Activated effector memory CD4-positive, alpha-beta T cell treated with anti-CD3 and anti-CD28 coated beads, Interleukin-2, amount 50 U/mL, for 16 hours (primary cell): ENCODE data around the gene SYNC.

ENCODE experiments used
- DNase-seq: peaks from one replicate; pipeline ENCODE4 v3.0.0-alpha.2; 2020

SYNC gene

DNA sequence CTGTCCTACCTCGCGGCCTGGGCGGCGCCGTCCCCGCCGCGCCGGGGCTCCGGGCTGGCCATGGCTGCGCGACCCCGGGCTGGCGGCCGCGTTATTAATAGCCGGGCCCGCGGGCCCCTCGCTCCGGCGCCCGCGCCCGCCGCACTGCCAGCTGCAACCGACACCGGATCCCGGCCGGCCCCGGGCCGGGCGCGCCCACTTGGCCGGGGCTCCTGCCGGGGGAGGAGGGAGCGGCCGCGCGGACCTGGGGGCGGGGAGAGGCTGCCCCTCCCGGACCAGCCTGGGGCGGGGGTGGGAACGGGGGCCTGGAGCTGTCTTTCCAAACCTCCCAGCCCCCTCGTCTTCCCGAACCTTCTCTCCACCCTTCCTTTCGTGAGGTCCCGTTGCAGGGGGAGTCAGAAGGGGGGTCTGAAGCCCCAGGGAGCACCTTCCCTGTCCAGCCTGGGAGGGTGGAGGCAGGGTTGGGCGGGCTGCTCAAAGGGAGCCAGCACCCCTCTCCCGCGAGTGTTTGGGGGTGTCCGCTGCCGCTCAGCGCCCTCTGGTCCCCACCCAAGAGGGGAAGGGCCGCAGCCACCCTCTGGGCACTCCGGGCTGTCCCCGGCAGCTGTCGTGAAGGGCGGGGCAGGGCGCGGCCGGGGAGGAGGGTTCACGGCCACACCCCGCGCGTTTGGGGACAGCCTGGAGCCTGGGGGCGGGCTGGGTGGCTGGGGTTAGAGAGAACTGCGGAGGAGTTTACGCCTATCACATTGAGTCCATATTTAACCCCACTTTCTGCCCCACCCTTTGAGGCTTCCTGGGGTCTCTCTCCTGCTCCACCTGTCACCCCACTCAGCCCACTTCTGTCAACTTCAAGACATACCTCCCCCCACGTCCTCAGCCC lies at the start of gene SYNC:
SYNC (minus strand) TSS at position 172 of the 880 bp plus-strand sequence; CDS start at position 62, 110 bp downstream.
- no peak for DNase-seq

DNA sequence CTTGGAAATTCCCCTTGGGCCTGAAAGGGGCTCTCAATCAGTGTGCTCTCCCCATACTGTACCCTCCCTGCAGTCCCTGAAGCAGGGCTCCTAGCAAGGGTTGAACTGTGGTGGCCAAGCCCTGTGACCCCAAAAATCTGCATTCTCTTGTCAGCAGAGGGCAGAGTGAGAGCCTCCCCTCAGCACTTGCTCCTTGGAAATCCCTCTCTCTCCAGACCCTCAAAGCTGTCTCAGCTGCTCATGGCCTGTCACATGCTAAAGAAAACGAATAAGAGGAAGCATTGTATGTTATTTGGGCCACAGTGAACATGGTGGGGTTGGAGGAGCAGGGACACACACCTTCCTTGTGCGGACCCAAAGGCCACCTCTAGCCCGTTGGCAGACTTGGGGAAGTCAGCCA lies 47.2 kb upstream of the SYNC start:
- DNase-seq: no peak

DNA sequence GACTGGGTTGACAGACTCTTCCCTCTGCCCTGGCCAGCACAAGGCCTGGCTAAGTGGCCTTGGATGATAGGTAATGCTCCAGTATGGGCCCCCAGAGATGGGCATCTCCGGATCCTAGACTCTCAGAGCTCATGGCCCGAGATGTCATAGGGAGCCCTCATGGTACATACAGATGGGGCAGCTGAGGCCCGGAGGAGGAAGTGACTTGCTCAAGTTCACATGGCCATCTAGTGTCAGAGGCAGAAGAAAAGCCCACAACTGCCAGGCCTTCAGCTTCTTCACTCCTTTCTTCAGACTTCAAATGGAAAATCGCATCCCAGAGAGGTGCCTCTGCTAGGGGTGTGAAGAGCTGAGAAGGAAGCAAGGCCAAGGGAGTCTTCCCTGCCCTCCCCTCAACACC lies 46.8 kb upstream of the SYNC start:
- DNase-seq: no peak

DNA sequence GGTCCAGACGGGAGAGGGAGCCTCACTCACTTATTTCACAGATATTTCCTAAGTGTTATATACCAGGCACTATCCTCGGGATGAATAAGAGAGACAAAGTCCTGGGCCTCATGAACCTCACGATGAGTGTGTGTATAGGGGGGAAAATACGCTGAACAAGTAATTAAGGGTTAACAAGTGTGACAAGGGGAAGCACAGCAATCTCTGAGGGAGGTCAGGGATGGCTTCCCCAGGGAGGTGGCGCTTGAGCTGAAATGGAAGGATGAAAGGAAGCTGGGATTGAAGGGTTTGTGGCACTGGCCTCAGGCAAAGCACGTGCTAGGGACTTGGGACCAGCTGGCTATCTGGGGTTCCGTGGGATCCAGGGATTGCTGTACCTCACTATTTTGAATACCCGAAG lies 46.4 kb upstream of the SYNC start:
- DNase-seq: no peak

DNA sequence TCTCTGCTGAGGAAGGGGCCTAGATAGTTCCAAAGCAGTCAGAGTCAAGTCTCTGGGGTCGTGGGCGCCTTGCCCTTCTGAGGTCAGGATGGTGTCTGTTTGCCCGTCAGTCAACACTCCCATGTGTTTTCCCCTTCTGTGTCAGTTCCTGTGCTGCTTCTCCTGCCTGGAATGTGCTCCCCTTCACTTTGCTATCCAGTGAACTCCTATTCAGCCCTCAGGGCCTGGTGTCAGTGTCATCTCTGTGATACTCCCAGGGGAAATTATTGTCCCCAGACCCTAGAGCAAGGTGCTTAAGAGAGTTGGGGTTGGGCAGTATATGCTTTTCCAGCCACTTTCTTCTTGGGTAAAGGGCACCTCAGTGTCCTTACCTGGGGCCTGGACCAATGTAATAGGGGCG lies 45.8 kb upstream of the SYNC start:
- DNase-seq: no peak

DNA sequence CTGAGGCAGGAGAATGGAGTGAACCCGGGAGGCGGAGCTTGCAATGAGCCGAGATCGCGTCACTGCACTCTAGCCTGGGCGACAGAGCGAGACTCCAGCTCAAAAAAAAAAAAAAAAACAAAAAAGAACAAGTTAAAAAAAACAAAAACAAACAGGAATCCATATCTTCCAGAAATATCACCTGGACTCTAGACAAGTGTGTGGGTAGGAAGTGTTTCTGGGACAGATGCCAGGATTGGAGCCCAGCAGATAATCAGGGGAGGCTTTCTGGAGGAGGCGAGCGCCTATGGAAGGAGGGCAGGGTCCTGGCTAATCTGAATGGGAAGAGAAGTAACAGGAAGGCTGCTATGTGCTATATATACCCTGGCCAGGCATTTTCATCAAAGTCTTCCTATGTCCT lies 43.6 kb upstream of the SYNC start:
- DNase-seq: no peak

DNA sequence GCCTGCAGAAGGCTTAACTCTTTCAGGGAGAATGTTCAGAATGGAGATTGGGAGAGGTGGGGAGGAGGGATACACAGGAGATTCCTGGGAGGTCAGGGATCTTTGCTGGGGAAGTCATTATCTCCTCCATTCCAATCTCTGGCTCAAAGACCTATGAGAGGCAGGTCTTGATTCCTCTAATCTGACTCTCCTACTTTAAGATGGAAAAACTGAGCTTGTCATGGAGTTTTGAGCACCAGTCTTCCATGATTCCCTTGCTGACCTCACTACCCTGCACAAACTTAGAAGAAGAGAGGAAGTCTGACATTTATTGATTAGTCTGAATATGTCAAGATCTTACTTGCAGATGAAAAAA lies 41.5 kb upstream of the SYNC start:
- no peak for DNase-seq

DNA sequence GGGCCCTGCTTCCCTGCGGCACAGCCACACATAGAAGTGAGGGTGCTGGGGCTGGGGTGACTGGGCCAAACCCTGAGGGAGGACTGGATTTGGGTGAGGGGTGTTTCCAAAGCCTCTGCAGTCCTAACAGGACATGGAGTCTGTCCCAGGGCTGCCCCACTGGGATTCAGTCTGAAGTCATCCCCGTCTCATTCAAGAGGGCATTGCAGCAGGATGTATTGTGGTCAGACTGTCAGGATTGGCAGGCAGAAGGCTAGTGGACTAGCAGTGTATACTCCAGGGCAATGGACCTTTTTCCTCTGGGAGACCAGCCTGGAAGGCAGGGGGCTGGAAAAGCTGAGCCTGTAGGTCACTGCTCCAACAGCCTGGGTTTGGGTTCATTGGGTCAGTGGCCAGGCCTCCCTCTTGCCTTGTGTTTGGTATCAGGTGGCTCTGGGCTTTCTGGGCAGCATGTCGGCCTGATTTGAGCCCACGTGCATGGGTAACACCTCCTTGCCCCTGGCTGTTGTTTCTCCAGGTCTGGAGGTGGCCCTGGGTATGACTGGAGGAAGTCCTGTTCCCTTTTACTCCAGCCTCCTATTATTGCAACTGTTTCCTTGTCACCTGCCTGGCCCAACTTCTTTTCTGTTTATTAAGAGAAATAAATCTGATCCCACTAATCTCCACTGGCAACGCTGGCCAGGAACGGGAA lies 41.0 kb upstream of the SYNC start:
- no peak for DNase-seq

DNA sequence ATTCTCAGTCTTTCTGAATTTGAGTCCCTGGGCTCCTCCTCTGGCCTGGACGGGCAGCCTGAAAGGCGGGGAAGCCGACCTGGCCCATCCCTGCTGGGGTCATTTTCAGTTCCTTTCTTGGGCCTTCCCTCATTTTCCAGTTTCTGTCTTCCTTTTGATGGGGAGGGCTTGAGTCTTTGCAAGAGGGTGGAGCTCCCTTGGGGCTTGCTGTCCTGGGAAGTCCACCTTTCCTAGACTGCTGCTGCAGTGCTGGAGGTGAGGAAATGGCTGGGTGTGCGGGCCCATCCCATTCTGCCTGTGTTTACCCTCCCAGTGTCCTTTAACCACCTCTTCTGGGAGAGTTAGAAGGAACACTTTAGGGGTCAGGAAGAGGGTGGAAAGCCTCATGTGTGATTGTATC lies 40.4 kb upstream of the SYNC start:
- no peak for DNase-seq

DNA sequence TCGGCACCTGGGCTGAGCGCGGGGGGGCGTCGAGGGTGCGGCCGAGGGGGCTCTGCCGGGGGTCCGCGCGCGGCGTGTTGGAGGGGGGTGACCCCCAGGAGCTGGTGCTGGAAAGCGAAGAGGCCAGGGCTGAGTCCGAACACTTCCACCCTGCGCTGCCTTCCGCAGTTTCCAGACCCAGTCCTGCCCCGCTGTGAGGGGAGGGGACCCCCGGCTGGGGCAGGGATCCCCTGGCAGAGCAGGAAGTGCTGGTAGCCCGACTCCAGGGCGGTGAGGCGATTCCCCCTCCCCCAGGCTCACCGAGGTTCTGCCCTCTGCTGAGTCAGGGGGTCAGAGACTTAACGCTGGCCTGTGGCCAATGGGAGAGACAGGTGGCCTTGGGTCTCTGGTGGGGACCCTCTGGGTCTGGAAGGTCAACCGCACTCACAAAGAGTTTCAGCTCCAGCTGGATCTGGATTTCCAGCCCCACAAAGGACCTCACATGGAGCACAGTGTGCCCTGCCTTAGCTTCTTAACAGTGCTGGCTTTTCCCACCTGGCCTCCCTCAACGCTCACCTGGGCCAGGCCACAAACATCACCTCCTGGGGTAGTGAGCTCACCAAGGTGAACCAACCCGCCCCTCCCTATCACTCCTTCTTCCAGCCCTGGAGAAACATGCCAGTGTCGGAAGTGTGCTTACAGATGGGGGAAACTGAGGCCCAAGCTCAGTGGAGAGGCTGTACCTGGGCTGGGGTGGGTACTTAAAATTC lies 39.8 kb upstream of the SYNC start:
- no peak for DNase-seq

DNA sequence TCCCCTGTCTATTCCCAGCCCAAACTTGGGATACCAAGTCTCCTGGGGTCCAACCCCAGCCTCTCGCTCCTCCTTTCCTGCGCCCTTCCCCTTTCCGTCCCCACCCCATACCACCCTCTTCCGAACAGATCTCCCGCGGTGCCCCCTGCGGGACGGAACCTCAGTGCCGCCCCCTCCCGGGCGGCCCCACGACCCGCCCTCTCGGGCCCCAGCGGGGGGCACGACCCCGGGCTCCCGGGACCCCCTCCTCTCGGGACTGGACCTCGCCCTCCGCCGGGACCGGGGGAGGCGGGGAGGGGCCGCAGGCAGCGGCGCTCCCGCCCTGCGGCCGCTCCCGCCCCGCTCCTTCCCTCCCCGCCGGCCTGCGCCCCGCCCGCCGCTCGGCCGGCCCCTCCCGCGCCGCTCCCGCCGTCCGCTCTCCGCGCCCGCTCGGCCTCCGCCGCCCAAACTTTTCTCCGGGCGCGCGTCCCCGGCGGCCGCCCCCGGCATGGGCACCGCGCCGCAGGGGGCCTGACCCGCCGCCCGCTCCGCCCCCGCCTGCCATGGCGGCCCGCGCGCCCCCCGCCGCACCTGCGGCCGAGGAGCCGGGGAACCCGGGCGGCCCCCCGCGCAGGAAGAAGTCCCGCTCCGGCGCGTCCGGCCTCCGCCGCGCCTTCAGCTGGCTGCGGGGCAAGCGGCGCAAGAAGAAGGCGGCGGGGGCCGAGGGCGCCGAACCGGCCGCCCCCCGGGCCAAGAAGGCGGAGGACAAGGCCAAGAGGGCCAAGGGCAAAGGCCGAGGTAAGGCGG lies 39.0 kb upstream of the SYNC start:
- DNase-seq: no peak

DNA sequence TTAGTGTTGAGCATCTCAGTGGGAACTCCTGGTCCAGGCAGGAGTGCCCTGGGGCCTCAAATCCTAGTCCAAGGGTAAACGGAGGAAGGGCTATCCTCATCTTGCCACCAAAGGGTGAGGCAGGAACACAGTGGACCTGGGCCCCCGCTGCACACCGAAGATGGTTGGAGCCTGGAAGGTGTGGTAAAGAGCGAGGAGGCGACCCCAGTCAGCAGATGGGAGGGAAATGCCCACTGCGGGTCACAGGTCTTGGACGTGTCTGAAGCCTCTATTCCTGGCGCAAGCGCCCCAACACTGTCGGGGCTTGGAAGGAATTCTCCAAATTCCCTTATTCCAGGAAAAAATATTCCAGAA lies 38.5 kb upstream of the SYNC start:
- DNase-seq: no peak

DNA sequence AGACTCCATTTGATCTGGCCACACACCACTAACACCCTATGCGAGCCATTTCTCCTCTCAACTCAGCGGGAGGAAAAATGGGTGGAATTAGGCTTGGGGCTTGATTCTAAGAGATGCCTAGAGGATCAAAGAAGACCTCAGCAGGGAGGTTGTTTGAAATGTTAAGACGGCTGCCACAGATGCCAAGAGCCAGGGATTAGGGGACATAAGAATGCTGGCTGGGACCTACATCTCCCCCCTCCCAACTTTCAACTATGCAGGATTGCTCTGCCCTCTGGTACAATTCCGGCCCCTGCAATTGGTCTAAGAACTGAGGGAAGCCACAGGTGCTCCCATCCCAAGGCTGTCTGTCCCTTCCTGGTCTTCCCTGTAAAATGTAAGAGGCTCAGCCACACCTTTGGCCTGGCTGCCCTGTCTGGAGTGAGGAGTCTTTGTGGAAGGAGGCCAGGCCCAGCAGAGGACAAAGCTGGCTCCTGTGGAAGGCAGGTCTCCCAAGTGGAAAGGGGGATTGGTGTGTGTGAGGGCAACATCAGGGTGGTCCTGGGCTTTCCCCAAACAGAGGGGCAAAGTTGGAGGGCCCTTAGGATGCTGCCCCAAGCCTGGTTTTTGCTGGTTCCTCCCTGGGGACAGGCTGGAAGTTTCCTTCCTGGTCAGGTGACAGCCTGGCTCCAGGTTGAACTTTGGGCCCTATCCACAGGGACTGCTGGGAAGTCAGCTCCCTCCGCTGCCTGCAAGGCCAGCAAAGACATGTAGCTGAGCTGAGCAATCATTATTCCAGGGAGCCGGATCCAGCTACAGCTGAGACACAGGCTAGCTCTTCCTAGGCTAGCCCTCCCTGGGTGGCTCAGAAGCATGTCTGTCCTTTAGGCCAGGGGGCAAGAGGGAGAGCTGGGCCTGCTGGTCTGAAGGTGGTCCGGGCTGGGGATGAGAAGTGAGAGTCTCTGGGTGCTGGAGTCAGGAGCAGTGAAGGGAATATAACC lies 34.5 kb upstream of the SYNC start:
- no peak for DNase-seq

DNA sequence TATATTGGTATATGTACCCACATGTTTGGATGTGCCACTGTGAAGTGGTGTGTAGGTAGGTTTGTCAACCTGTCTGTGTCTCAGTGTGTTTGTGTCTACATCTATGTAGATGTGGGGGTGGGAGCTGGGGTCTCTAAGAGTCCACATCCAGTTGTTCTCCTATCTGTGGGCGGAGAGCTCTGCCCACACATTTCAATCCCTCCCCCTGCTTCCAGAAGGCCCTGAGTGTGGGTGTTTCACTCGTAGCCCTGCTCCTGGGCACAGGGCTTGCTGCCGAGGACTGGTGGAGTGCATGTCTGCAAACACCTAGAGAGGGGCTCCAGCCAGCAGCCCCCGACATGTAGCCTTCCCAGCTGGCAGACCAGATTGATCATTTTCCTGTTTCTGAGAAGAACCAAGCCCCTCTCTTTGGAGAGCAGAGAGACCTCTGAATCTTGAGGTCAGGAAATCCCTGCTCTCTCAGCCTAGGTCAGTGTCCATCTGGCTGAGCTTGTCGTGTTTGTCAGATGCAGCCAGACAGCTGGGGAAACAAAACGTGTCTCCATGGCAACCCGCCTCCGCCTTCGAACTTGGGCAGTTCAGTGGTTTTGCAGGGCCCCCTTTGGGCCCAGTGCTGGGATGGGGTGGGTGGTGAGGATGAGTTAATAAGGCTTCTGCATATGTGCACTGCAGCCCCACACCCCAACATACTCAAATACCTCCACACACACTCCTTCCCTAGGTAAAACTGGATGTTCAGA lies 31.2 kb upstream of the SYNC start:
- DNase-seq: no peak

DNA sequence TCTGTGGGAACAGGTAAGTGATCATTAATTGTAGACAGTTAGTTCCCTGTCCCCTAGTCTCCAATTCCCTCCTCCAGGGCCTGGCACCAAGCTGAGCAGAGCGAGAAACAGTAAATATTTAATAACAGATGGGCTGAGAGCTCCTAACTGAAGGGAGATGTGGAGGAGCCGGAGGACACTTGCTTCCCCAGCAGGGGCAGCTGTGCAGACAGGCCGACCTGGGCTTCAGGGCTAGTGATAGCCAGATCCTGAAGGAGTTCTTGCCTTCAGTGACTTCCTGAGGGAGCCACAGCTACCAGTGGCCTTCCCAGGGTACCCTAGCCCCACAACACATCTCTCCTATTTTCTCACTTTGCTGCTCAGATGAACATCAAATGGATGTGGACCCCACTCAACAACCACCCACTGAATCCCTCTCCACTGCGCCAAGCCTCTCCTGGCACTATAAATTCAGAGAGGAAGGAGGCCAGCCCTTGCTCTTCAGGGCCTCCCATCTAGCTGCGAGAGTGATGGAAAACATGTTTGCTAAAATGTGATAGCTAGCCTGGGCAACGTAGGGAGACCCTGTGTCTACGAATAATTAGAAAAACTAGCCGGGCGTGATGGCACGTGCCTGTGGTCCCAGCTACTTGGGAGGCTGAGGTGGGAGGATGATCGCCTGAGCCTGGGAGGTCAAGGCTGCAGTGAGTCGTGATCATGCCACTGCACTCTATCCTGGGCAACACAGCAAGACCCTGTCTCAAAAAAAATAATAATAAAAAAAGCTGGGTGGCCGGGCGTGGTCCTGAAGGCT lies 26.9 kb upstream of the SYNC start:
- DNase-seq: no peak

DNA sequence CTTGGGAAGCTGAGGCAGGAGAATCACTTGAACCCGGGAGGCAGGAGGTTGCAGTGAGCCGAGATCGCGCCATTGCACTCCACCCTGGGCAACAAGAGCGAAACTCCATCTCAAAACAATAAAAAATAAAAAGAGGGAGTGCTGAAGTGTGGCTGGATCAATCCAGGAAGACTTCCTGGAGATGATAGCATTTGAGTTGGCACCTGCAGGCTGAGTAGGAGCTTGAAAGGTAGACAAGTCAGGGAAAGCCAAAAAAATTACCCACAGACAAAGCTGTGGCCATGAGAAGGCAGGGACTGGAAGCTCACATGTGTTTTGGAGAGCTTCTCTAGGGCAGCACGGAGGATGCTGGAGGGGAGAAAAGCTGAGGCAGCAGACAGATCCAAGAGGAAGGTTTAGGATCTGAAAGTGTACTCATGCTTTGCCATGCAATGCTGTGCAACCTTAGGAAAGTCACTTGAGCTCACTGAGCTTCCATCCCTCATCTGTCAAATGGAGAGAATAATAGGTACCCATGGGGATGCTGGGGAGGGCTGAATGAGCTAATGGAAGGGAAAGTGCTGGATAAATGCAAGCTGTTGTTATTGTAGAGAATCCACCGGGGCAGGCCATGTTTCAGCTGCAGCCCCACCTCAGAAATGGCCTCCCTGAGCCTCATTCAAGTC lies 26.0 kb upstream of the SYNC start:
- no peak for DNase-seq

DNA sequence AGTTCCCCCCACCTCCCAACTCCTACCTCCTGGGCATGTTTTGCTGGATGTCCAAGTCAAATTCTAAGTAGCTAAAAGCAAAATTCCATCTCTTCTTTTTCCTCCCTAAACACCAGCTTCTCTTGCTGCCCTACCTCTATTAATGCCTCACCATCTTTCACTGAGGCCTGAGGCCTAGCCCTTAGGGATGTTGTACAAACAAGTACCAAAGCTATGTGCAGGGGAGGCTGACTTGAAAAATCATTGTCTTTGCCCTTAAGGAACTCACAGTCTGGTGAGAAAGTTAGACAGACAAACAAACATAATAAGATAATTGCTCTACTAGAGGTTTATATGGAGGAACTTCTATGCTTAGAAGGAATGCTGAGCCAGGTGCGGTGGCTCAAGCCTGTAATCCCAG lies 25.3 kb upstream of the SYNC start:
- no peak for DNase-seq

DNA sequence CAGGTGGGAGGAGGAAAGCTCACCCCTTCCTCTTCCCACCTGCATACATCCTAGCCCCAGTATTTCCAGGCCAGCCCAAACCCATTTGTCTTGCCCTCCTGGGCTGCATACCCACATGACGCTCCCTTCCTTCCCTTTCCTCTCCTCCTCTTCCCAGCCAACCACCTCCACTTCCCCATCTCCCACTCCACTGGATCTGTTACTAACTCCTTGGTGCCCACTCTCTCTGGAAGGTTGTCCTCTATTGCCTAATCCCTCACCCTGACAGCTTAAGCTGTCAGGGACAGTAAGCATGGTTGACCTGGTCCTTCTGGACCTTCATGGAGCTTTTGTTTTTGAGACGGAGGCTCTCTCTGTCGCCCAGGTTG lies 23.0 kb upstream of the SYNC start:
- no peak for DNase-seq

DNA sequence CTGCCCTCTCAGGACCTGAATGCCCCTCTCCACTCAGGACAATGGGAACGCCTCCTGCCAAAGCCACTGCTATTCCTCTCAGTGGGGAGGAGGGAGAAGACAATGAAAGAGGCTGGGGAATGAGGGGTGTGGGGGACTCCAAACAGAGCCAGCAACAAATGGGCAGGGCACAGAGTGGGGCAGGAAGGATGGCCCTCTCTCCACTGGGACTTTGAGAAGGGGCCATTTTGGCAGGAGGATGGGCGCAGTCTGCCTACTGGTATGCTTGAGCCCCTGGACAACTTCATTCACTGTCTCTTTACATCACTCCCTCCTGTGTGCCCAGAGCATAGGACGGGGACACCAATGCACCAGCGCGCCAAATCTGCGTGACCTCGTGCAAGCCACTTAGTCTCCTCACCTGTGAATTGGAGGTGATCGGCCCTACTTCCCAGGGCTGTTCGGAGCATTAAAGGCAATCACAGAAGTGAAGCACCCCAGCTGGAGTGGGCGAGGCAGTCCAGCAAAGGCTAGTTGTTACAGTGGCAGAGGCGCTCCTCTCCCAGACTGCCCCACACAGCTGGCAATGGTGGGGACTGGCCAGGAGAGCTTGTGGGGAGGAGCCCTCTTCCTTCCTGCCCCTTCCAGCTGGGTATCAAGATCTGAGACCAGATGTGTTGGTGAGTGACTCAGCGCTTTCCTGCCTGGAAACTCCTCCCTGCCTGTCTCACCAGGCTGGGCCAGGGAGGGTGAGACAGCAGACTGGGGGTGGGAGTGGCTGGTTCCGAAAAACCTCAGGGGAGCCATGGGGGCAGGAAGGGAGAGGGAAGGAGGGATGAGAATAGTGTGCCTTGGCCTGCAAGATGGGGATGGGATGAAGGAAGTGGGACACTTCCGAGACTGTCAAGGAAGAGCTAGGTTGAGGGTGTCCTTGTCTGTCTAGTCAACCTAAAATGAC lies 22.4 kb upstream of the SYNC start:
- peak; percentile 69 for DNase-seq
